A549 (cell line): Measurements from ENCODE around the gene RAB11B. TPM values are rescaled to one million over a fixed set of nuclear protein-coding genes. Genes with fewer than 3 reads are reported as not detected.

Experiments used
- ATAC-seq, 2 experiments: fragments of 200-7000 bp in 1 of 2; fragments of >200 bp in 1 of 2; cut with Nextera tagmentation in 1 of 2; cut with Tn5 transposase in 1 of 2; 3 replicates each; pipeline versions ENCODE4 v1.8.0 to v1.9.1; 2018 to 2020; ENCODE audit warnings: mild to moderate bottlenecking in 1 of 2, moderate library complexity in 1 of 2
- CTCF ChIA-PET: fragments of 300-600 bp; sonication (Branson Sonifier 250); formaldehyde crosslinking; extraction: SDS; loops from one replicate; lab custom pipeline; 2021; ENCODE audit warnings: antibody characterized with exemption, inconsistent platforms; lab: Yijun Ruan, JAX
- POLR2A ChIA-PET: fragments of 350-600 bp; formaldehyde crosslinking; extraction: SDS; loops from one replicate; lab custom pipeline; 2021; ENCODE audit warnings: antibody characterized with exemption, inconsistent platforms; lab: Yijun Ruan, JAX
- DNase-seq, 2 experiments: peaks; one replicate each; pipeline versions ENCODE4 v3.0.0 to v3.0.0-alpha.2; 2011 to 2016; ENCODE audit warnings: low read depth in 1 of 2, low spot score in 1 of 2
- FAIRE-seq: peaks from 2 replicates; lab custom pipeline; 2011; peaks lifted over from hg19 to GRCh38; lab: Jason Lieb, UNC
- H3K27ac ChIP-seq, 2 experiments: fragments of >200 bp; sonication (Bioruptor Twin); formaldehyde crosslinking; 3 replicates each; pipeline ENCODE4 v1.5.1; 2016 to 2017
- H3K4me1 ChIP-seq: fragments of >200 bp; sonication (Bioruptor Twin); formaldehyde crosslinking; 3 replicates; pipeline ENCODE4 v1.6.1; 2016
- H3K4me2 ChIP-seq: fragments of >200 bp; sonication (Bioruptor Twin); formaldehyde crosslinking; 3 replicates; pipeline ENCODE4 v1.6.1; 2016
- H3K4me3 ChIP-seq: fragments of >200 bp; sonication (Bioruptor Twin); formaldehyde crosslinking; 3 replicates; pipeline ENCODE4 v1.5.1; 2016
- H3K9me3 ChIP-seq: fragments of >200 bp; sonication (Bioruptor Twin); formaldehyde crosslinking; 3 replicates; pipeline ENCODE4 v1.6.1; 2016
- CBX2 ChIP-seq: fragments of 200-600 bp; sonication (generic); IDR thresholded peaks from 2 replicates; pipeline ENCODE4 v1.6.1; 2016; ENCODE audit warnings: low read depth, mild to moderate bottlenecking, borderline replicate concordance
- CBX8 ChIP-seq: fragments of 200-600 bp; sonication (generic); IDR thresholded peaks from 2 replicates; pipeline ENCODE4 v1.6.1; 2016
- CHD2 ChIP-seq: fragments of 150-350 bp; IDR thresholded peaks from 2 replicates; pipeline ENCODE4 v1.6.1; 2014; ENCODE audit warnings: low read length; ENCODE audit not compliant: partially characterized antibody
- CHD4 ChIP-seq: fragments of 200-600 bp; sonication (generic); IDR thresholded peaks from 2 replicates; pipeline ENCODE4 v1.6.1; 2016; ENCODE audit warnings: antibody characterized with exemption, mild to moderate bottlenecking, borderline replicate concordance
- CTCF ChIP-seq: fragments of >200 bp; sonication (Bioruptor Twin); formaldehyde crosslinking; IDR thresholded peaks from 3 replicates; pipeline ENCODE4 v1.5.1; 2016
- E2F6 ChIP-seq: IDR thresholded peaks from 2 replicates; pipeline ENCODE4 v1.6.1; 2012; ENCODE audit warnings: low read depth, borderline replicate concordance
- EP300 ChIP-seq, 2 experiments: fragments of >200 bp; sonication (Bioruptor Twin); formaldehyde crosslinking; IDR thresholded peaks; 2 replicates in 1 of 2; 3 replicates in 1 of 2; pipeline ENCODE4 v1.6.1; 2016 to 2017
- FOSB ChIP-seq: fragments of 250-450 bp; sonication (Bioruptor Pico); IDR thresholded peaks from 2 replicates; pipeline ENCODE4 v1.5.0; 2020; ENCODE audit warnings: mild to moderate bottlenecking, moderate library complexity
- FOXS1 ChIP-seq: fragments of 250-450 bp; sonication (Bioruptor Pico); IDR thresholded peaks from 2 replicates; pipeline ENCODE4 v1.5.0; 2020; ENCODE audit warnings: mild to moderate bottlenecking, moderate library complexity
- GATA3 ChIP-seq: IDR thresholded peaks from 2 replicates; pipeline ENCODE4 v1.6.1; 2012; ENCODE audit warnings: borderline replicate concordance
- HDAC2 ChIP-seq: fragments of 200-600 bp; sonication (generic); IDR thresholded peaks from 2 replicates; pipeline ENCODE4 v1.6.1; 2016
- HMGXB4 ChIP-seq: fragments of 250-450 bp; sonication (Bioruptor Pico); IDR thresholded peaks from 2 replicates; pipeline ENCODE4 v1.5.0; 2021; ENCODE audit warnings: mild to moderate bottlenecking, moderate library complexity, borderline replicate concordance
- HOXB13 ChIP-seq: fragments of 250-450 bp; sonication (Bioruptor Pico); IDR thresholded peaks from 2 replicates; pipeline ENCODE4 v1.5.0; 2020; ENCODE audit warnings: low read depth, mild to moderate bottlenecking, moderate library complexity
- HOXB5 ChIP-seq: fragments of 250-450 bp; sonication (Bioruptor Pico); IDR thresholded peaks from 2 replicates; pipeline ENCODE4 v1.5.0; 2020; ENCODE audit warnings: mild to moderate bottlenecking, moderate library complexity
- JUNB ChIP-seq: fragments of >200 bp; sonication (Bioruptor Twin); formaldehyde crosslinking; IDR thresholded peaks from 2 replicates; pipeline ENCODE4 v1.6.1; 2016
- MAFK ChIP-seq: fragments of 450-650 bp; IDR thresholded peaks from 2 replicates; pipeline ENCODE4 v1.6.1; 2014; ENCODE audit not compliant: partially characterized antibody
- MAZ ChIP-seq: fragments of 150-350 bp; IDR thresholded peaks from 2 replicates; pipeline ENCODE4 v1.6.1; 2014; ENCODE audit warnings: antibody characterized with exemption, low read depth, low read length, borderline replicate concordance
- NFE2L2 ChIP-seq: fragments of 150-350 bp; conservative IDR thresholded peaks from 2 replicates; pipeline ENCODE4 v1.6.1; 2014; ENCODE audit warnings: low read length
- PHF8 ChIP-seq: fragments of 200-600 bp; sonication (generic); IDR thresholded peaks from 2 replicates; pipeline ENCODE4 v1.6.1; 2016; ENCODE audit warnings: low read depth, mild to moderate bottlenecking, antibody characterized with exemption, moderate library complexity, borderline replicate concordance
- POLR2A ChIP-seq: IDR thresholded peaks from 2 replicates; pipeline ENCODE4 v1.6.1; 2012; ENCODE audit warnings: mild to moderate bottlenecking, low read length
- RAD21 ChIP-seq, 2 experiments: fragments of >200 bp in 1 of 2; sonication (Bioruptor Twin) in 1 of 2; formaldehyde crosslinking in 1 of 2; IDR thresholded peaks in 1 of 2; conservative IDR thresholded peaks in 1 of 2; 2 replicates in 1 of 2; 3 replicates in 1 of 2; pipeline ENCODE4 v1.6.1; 2012 to 2018; ENCODE audit warnings: inconsistent platforms in 1 of 2
- RCOR1 ChIP-seq: fragments of 150-350 bp; IDR thresholded peaks from 2 replicates; pipeline ENCODE4 v1.6.1; 2014; ENCODE audit warnings: antibody characterized with exemption, low read length, low read depth
- RFX5 ChIP-seq: fragments of 450-650 bp; IDR thresholded peaks from 2 replicates; pipeline ENCODE4 v1.7.1; 2014; ENCODE audit warnings: antibody characterized with exemption, mild to moderate bottlenecking, moderate library complexity
- RNF2 ChIP-seq: fragments of 200-600 bp; sonication (generic); IDR thresholded peaks from 2 replicates; pipeline ENCODE4 v1.6.1; 2016; ENCODE audit warnings: low read depth, mild to moderate bottlenecking, antibody characterized with exemption, moderate library complexity, borderline replicate concordance
- SMC3 ChIP-seq: fragments of >200 bp; sonication (Bioruptor Twin); formaldehyde crosslinking; IDR thresholded peaks from 3 replicates; pipeline ENCODE4 v1.6.1; 2018; ENCODE audit warnings: inconsistent platforms
- SREBF2 ChIP-seq: fragments of 450-650 bp; IDR thresholded peaks from 2 replicates; pipeline ENCODE4 v1.6.1; 2014; ENCODE audit warnings: mild to moderate bottlenecking, moderate library complexity
- TFCP2L1 ChIP-seq: fragments of 250-450 bp; sonication (Bioruptor Pico); IDR thresholded peaks from 2 replicates; pipeline ENCODE4 v1.5.0; 2021; ENCODE audit warnings: mild to moderate bottlenecking
- TP53 ChIP-seq: fragments of 250-450 bp; sonication (Bioruptor Pico); IDR thresholded peaks from 2 replicates; pipeline ENCODE4 v1.5.0; 2021; ENCODE audit warnings: mild to moderate bottlenecking, moderate library complexity
- ZC3H11A ChIP-seq: fragments of 450-650 bp; IDR thresholded peaks from 2 replicates; pipeline ENCODE4 v1.6.1; 2014; ENCODE audit warnings: antibody characterized with exemption, mild to moderate bottlenecking
- ZSCAN20 ChIP-seq: fragments of 250-450 bp; sonication (Bioruptor Pico); IDR thresholded peaks from 2 replicates; pipeline ENCODE4 v1.8.0; 2022; ENCODE audit warnings: mild to moderate bottlenecking, moderate library complexity
- WGBS: methylation state at CpG from one replicate; pipeline ENCODE4 v1.1.6; 2017; ENCODE audit errors: missing lambda C conversion rate; 5-methylcytosine and 5-hydroxymethylcytosine counted together
- polyA plus RNA-seq, 4 experiments: library from polyadenylated mRNA; depleted of rRNA in 3 of 4; stranded (reverse); fragments of >200 nt; fragmentation: RNase III in 1 of 4; extraction: RNeasy Plus Mini Kit Qiagen cat#74134 plus additional on column Dnase treatment in 1 of 4; gene quantifications; 2 replicates in 3 of 4; 3 replicates in 1 of 4; pipeline ENCODE4 v1.2.3, GENCODE V29; 2011 to 2017

RAB11B gene
- polyA plus RNA-seq, 2 of the 4 experiments (the other 2 are of a cell fraction), result 22.3 to 93.7 TPM

- H3K4me3 ChIP-seq, result no peak overlapping the region
- 4% methylated on average over 2 of the region's 2 CpGs for WGBS
- no peak for TF ChIP-seq TP53
- TF ChIP-seq CBX8, result no peak
- no peak for TF ChIP-seq RCOR1
- TF ChIP-seq JUNB, result no peak
- no peak for TF ChIP-seq HOXB5
- TF ChIP-seq MAZ, result no peak
- no peak for TF ChIP-seq RNF2
- no peak for TF ChIP-seq HDAC2
- no peak for ATAC-seq
- H3K4me1 ChIP-seq, result peaks cover 44% of the 10 kb centered on the region
- peak overlapping the region; percentile 84 for H3K27ac ChIP-seq
- H3K9me3 ChIP-seq, result no peaks in the 10 kb centered on the region
- FAIRE-seq, result no peak
- POLR2A ChIA-PET, result no interaction called here
- CTCF ChIA-PET, result interaction anchor here (0.7 to 8.0 kb wide), 2 partner anchors 13 to 35 kb away, joined by 3 to 71 read pairs; no protein-coding TSS in a partner anchor
- H3K4me2 ChIP-seq, result peak overlapping the region; percentile 78
- no peak for DNase-seq
Observed at GRCh38 chr19:8388612-8388958, 1.6 kb upstream of the RAB11B start.

GRCh38 chr19:8390617-8390981 lies 439 bp downstream of the RAB11B start:
- no CpG with 5 or more reads among the region's 28 CpGs for WGBS
- no peaks in the 10 kb centered on the region for H3K9me3 ChIP-seq
- H3K4me2 ChIP-seq, result peak overlapping the region; percentile 66
- peak; percentile 54 to 60 for ATAC-seq
- ChIA-PET POLR2A (interaction anchor here (0.6 to 1.6 kb wide), 14 partner anchors 11 to 152 kb away, joined by 3 to 9 read pairs (median 4); partner anchors contain the start of genes ANGPTL4, HNRNPM, MARCHF2 and ZNF414), CTCF (interaction anchor here (1.0 to 8.0 kb wide), 2 partner anchors 27 to 37 kb away, joined by 3 to 71 read pairs; partner anchors contain the start of gene ANGPTL4)
- peak; percentile 62 to 94 for DNase-seq
- H3K4me1 ChIP-seq, result peaks cover 64% of the 10 kb centered on the region
- TF ChIP-seq CHD4 (no peak), ZSCAN20 (CRISPR knock-in tag) (no peak), RAD21 (conservative IDR thresholded peaks at IDR 0.05 in 1 of 2, IDR thresholded peaks at IDR 0.05 in 1 of 2) (no peak), SREBF2 (no peak), SMC3 (no peak), ZC3H11A (no peak), MAZ (no peak), FOSB (CRISPR knock-in tag) (no peak), FOXS1 (CRISPR knock-in tag) (no peak), EP300 (IDR thresholded peaks at IDR 0.05) (no peak), JUNB (no peak), RFX5 (no peak), NFE2L2 (no peak), RNF2 (no peak), HOXB13 (CRISPR knock-in tag) (no peak), CBX8 (no peak), CHD2 (no peak), CBX2 (no peak), TP53 (no peak), PHF8 (no peak)
- H3K27ac ChIP-seq, result peak overlapping the region; percentile 100
- peak overlapping the region; percentile 98 for H3K4me3 ChIP-seq
- FAIRE-seq, result no peak

- Histone ChIP-seq H3K4me2 (peak overlapping the region; percentile 66), H3K9me3 (no peaks in the 10 kb centered on the region), H3K4me1 (peaks cover 68% of the 10 kb centered on the region), H3K27ac (peak overlapping the region in 1 of 2 experiments; percentile 100; a peak in 2 of 6 replicates), H3K4me3 (peak overlapping the region; percentile 19; the same call in 2 of the 3 replicates)
- DNase-seq, result no peak
- WGBS, result 81% methylated on average over 15 of the region's 23 CpGs
- ATAC-seq, result no peak
- ChIA-PET POLR2A (interaction anchor here (0.6 to 1.6 kb wide), 8 partner anchors 22 to 123 kb away, joined by 3 to 9 read pairs (median 5); partner anchors contain the start of genes ANGPTL4, HNRNPM, MARCHF2 and ZNF414), CTCF (interaction anchor here (2.2 to 8.0 kb wide), 2 partner anchors 13 to 38 kb away, joined by 6 to 71 read pairs; no protein-coding TSS in a partner anchor)
- TF ChIP-seq E2F6 (no peak), MAFK (no peak), CTCF (no peak), HOXB5 (no peak), GATA3 (no peak), POLR2A (no peak), HMGXB4 (no peak), TFCP2L1 (no peak), CHD4 (no peak)
- no peak for FAIRE-seq
Observed at GRCh38 chr19:8391198-8392016, 1.2 kb downstream of the RAB11B start.
